Uterus (tissue), 2 donors: ENCODE results near the gene HBA1.

ENCODE experiments used
- POLR2A ChIP-seq, 2 donors: fragments of 450-650 bp; IDR thresholded peaks; one replicate each; pipeline ENCODE4 v1.6.1; 2016; ENCODE audit warnings: antibody characterized with exemption in 2 of 2, mild to moderate bottlenecking in 1 of 2, moderate library complexity in 1 of 2
- TF ChIP-seq, protein P1 (sequence below), 4 experiments: fragments of 200-600 bp in 2 of 4; fragments of 450-650 bp in 2 of 4; sonication (generic) in 2 of 4; IDR thresholded peaks; one replicate each; pipeline ENCODE4 v1.5.1; 2016 to 2019; ENCODE audit warnings: antibody characterized with exemption in 4 of 4, mild to moderate bottlenecking in 2 of 4, moderate library complexity in 1 of 4

DNA sequence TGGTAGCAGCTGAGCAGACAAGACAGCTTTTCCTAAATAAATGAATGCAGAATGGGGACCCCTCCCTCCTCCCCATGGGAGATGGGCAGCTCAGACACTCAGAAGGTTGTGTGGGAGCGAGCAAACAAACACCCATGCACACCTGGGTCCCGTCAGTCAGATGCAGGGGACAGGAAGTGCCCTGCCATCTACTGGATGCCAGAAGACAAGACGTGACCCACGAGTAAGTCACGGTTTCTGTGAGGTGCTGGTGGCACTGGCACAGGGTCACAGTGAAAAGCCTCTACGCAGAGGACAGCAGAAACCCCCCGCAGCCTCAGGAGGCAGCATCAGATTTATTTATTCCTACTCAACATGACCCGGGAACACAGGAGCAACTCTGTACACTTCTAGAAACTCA lies 12.2 kb downstream of the HBA1 start:
- TF ChIP-seq, protein P1, sequence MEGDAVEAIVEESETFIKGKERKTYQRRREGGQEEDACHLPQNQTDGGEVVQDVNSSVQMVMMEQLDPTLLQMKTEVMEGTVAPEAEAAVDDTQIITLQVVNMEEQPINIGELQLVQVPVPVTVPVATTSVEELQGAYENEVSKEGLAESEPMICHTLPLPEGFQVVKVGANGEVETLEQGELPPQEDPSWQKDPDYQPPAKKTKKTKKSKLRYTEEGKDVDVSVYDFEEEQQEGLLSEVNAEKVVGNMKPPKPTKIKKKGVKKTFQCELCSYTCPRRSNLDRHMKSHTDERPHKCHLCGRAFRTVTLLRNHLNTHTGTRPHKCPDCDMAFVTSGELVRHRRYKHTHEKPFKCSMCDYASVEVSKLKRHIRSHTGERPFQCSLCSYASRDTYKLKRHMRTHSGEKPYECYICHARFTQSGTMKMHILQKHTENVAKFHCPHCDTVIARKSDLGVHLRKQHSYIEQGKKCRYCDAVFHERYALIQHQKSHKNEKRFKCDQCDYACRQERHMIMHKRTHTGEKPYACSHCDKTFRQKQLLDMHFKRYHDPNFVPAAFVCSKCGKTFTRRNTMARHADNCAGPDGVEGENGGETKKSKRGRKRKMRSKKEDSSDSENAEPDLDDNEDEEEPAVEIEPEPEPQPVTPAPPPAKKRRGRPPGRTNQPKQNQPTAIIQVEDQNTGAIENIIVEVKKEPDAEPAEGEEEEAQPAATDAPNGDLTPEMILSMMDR (IDR thresholded peaks at IDR 0.05): no peak
- no peak for TF ChIP-seq POLR2A (IDR thresholded peaks at IDR 0.05)
